Stomach (tissue), 4 donors: ENCODE measurements around the gene MEX3B.

Experiments used
- CTCF ChIP-seq, 7 experiments: fragments of 450-650 bp in 4 of 7; fragments of 200-600 bp in 3 of 7; sonication (generic) in 3 of 7; IDR thresholded peaks; one replicate each; pipeline ENCODE4 v1.5.1; 2016 to 2019; ENCODE audit warnings: antibody characterized with exemption in 7 of 7, control low read depth in 2 of 7, mild to moderate bottlenecking in 1 of 7
- POLR2A ChIP-seq, 4 donors: fragments of 450-650 bp; IDR thresholded peaks; one replicate each; pipeline ENCODE4 v1.6.1; 2016; ENCODE audit warnings: antibody characterized with exemption in 4 of 4, control low read depth in 2 of 4, mild to moderate bottlenecking in 1 of 4, moderate library complexity in 1 of 4

- TF ChIP-seq POLR2A (IDR thresholded peaks at IDR 0.05): no peak
- TF ChIP-seq CTCF (IDR thresholded peaks at IDR 0.05): no peak
Measured at GRCh38 chr15:82021992-82022391, 23.8 kb downstream of the MEX3B start.
